ENCODE data around the gene BHLHE40.
"Not testable (repeated sequence)": the region's sequence is repeated elsewhere in the genome, so short reads cannot be mapped to it uniquely, and the experiment has no call there.

BHLHE40 gene

DNA sequence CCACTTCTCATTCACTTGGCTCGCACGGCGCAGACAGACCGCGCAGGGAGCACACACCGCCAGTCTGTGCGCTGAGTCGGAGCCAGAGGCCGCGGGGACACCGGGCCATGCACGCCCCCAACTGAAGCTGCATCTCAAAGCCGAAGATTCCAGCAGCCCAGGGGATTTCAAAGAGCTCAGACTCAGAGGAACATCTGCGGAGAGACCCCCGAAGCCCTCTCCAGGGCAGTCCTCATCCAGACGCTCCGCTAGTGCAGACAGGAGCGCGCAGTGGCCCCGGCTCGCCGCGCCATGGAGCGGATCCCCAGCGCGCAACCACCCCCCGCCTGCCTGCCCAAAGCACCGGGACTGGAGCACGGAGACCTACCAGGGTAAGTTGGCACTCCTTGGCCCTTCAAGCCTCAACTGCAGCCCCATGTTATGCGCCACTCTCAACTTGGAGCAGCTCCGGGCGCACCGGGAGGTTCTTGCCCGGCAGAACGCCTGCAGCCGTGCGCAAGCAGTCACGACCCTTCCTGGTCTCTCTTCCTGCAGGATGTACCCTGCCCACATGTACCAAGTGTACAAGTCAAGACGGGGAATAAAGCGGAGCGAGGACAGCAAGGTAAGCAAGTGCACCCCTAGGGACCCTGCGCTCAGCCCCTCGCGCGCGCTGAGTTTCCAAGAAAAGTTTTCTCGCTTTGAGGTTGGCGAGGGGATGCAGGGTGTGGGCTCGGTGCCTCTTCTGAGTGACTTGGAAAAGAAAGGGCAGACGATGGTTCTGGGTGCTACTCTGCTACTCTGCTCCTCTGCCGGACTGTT lies at the start of gene BHLHE40:
TSS of gene BHLHE40 (plus strand) at position 10 of the 801 bp plus-strand sequence. CDS start at position 292, 282 bp downstream.
- DNase-seq, result no peak

DNA sequence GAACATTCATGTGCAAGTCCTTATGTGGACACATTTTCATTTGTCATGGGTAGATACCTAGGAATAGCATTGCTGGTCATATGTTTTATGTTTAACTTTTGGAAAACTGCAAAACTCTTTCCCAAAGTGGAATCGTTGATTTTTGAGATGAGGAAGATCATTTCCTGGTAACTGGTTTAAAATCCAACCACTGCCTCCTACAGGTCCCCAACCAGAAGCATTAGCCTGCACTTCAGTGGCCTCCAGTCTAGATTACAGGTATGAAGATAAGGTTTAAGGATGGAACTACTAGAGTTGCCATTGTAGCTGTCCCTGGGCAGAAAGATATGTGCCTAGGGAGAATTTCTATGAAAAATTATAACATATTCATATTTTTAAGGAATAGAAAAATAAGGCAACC lies 48.7 kb upstream of the BHLHE40 start:
- no peak for DNase-seq

DNA sequence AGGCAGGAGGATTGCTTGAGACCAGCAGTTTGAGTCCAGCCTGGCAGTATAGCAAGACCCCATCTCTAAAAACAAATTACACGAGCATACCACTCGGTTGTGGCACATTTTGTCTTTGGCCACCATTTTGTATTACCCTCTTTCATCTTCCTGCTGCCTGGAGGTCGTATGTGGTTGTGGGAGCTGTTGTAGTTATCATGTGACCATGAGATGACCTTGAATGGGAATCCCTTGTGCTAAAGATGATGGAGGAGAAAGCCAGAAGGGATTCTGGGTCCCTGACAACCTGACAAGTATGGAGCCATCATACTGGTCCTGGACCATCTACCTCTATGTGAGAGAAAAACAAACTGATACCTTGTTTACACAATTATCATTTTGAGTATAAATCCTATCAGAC lies 45.2 kb upstream of the BHLHE40 start:
- no peak for DNase-seq

DNA sequence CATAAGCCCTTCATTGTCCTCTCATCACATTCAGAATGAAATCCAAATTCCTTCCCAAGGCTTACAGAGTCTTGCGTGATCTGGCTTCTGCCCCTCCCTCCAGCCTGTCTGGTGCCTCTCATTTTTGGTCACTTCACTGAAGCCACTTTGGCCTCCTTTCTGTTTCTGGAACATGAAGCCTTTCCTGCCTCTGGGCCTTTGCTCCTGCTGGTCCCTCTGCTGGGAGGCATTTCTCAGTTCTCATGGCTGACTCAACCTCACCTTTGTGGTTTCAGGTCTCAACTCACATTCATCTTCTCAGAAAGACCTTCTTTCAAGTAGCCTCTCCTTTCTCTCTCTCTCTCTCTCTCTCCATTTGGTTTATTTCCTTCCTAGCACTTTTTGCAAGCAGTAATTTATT lies 43.9 kb upstream of the BHLHE40 start:
- DNase-seq, result no peak

DNA sequence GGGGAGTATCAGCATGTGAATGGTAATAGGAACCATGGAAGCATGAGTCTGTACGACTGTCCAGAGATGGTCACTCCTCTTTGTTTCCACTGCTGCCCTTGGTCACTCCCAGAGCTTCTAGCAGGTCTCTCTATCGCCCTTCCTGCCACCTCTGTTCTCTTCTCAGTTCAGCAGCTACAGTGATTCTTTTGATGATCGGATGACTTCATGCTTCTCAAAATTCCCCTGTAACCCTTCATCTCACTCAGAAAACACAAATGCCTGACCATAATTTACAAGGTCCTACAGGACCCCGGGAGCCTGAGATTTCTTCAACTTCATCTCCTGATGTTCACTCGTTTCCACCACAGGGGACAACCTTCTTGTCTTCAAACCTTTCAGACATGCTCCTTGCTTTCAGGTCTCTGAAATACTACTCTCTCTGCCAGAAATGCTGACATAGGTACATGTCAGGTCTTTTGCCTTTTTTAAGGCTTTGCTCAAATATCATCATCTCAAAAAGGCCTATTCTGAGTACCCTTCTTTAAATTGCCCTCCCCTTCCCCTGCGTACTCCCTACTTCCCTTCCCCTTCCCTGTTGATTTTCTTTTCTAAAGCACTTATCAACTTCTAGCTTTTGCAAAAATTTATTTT lies 42.1 kb upstream of the BHLHE40 start:
- no peak for DNase-seq

DNA sequence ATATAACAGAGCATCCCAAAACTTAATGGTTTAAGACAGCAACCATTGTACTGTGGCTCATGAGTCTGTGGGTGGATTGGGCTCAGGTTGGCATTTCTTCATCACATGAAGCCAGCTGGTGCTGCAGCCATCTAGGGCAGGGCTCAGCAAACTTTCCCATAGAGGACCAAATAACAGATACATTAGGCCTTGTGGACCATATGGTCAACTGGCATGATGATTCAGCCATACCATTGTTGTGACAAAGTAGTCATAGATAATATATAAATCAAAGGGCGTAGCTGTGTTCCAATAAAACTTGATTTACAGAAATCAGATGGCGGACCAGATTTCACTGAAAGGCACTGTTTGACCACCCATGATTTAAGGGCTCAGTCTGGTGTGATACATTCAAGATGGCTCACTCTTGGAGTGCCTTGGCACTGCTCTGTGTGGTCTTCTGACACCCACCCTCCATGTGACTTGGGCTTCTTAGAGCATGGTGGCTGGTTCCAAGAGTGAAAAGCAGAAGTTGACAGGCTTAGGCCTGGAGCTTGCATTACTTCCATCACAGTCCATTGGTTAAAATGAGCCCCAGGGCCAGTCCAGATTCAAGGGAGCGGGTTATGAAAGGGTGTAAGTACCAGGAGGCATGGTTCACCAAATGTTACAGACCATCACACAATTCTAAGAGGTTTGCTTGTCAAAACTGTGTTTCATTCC lies 40.8 kb upstream of the BHLHE40 start:
- DNase-seq, result no peak

DNA sequence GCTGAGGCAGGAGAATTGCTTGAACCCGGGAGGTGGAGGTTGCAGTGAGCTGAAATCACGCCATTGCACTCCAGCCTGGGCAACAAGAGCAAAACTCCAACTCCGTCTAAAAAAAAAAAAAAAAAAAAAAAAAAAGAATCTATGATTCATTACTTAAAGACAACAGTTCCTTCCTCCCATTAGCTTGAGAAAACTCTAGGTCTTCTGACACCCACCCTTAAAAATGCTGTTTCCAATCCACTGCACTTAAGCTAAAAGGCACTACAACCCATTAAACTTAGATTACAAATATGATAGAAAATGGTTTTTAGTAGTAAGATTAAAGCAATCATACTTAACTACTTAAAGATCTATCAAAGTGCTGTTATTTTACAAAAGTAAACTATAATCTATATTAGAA lies 40.0 kb upstream of the BHLHE40 start:
- no peak for DNase-seq

DNA sequence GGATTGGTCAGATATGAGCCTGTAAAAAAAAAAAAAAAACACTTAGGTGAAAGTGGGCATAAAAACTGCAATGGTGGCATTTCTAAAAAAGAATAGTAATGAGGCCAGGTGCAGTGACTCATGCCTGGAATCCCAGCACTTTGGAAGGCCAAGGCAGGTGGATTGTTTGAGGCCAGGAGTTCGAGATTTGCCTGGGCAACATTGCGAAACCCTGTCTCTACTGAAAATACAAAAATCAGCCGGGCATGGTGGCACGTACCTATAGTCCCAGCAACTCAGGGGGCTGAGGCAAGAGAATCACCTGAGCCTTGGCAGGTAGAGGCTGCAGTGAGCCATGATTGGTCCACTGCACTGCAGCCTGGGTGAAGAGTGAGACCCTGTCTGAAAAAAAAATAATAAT lies 38.3 kb upstream of the BHLHE40 start:
- DNase-seq, result no peak

DNA sequence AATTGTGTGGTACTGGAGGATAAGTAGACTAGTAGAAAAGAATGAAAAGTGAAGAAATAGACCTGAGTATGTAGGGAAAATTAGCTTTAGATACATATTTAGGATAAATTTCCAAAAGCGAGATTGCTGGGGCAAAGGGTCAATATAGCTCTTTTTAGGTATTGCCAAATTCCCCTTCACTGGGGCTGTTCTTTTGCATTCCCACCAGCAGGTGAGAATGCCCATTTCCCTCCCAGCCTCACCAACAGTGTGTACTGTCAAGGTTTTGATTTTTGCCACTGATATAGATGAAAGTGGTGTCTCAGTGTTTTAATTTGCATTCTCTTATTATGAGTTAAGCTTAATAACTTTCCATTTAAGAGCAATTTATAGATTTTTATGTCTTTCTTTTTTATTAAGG lies 35.7 kb upstream of the BHLHE40 start:
- no peak for DNase-seq

DNA sequence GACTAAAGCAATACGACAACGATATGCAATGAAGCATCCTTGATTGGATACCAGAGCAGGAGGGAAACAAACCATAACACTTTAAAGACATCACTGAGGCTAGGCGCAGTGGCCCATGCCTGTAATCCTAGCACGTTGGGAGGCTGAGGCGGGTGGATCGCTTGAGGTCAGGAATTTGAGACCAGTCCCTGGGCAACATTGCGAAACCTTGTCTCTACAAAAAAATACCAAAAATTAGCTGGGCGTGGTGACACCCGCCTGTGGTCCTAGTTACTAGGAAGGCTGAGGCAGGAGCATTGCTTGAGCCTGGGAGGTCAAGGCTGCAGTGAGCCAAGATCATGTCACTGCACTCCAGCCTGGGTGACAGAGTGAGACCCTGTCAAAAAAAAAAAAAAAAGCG lies 33.9 kb upstream of the BHLHE40 start:
- DNase-seq, result no peak

DNA sequence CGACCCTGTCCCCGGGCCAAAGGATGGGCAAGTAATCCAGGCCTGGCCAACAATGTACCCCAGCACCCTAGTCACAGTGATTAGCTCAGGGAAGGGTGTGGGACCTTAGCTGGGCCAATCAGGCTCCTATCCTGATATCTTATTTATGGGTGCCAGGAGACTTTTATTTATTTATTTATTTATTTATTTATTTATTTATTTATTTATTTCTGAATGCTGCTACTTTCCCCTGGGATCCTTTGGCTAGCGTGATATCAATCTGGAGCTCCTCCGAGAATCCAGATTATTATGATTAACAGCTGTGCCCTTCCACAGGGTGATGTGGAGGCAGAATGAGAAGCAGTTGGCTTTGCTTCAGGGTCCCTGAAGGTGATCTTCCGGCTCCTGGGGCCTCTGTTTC lies 32.2 kb upstream of the BHLHE40 start:
- DNase-seq, result no peak

DNA sequence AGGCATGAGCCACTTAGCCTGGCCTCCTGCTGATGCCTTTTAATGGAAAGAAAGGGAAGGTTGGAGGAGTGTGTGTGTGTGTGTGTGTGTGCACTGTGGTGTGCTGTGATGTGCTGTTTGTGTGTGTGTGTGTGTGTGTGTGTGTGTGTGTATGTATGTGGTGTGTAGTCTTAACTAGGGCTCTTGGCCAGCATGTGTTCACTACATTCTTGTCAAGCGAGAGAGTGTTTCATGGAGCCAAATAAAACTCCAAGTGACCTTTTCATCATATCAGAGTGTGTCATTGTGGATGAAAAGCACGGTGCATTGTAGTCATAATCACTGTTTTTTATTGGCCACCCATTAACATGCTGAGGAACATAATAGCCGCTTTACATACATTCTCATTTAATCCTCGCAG lies 30.8 kb upstream of the BHLHE40 start:
- no peak for DNase-seq

DNA sequence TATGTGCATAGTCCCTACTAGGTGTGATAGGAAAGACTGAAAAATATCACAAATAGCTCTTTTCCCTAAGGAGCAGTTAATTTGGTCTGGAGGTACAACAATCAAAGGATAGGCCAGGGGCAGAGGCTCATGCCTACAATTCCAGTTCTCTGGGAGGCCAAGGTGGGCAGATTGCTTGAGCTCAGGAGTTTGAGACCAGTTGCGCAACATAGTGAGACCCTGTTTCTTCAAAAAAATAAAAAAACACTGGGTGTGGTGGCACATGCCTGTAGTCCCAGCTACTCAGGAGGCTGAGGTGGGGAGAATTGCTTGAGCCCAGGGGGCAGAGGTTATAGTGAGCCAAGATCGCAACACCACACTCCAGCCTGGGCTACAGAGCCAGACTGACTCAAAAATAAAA lies 30.2 kb upstream of the BHLHE40 start:
- DNase-seq, result no peak

DNA sequence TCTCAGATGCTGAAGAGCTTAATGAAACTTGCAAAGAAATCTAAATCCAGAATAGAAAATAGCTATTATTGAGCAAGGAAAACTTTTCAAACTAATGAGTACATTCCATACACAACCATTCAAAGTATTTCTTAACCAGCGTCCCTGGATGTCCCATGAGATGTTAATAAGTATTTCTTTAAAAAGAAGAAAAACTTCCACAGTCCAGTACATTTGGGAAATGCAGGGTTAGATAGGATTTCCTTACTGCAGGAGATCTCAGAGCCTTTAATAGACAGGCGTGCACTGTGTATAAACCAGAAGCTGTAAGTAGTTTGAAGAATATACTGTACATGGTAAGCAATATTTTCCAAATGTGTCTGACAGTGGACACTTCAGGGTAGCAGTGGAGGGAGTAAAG lies 29.6 kb upstream of the BHLHE40 start:
- DNase-seq, result no peak

DNA sequence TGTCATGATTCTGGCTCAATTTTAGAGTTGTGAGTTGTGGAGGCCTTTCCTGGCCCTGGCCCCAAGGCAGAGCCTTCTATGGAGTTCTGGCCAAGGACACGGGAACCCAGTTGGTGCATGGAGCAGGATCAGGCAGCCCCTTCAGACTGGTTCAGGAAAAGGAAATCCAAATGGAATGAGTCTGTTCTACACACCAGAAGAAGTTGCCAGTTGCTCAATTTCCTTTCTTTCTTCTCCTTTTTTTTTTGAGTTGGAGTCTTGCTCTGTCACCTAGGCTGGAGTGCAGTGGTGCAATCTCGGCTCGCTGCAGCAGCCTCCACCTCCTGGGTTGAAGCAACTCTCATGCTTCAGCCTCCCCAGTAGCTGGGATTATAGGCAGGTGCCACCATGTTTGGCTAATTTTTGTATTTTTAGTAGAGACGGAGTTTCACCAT lies 28.9 kb upstream of the BHLHE40 start:
- DNase-seq, result no peak

DNA sequence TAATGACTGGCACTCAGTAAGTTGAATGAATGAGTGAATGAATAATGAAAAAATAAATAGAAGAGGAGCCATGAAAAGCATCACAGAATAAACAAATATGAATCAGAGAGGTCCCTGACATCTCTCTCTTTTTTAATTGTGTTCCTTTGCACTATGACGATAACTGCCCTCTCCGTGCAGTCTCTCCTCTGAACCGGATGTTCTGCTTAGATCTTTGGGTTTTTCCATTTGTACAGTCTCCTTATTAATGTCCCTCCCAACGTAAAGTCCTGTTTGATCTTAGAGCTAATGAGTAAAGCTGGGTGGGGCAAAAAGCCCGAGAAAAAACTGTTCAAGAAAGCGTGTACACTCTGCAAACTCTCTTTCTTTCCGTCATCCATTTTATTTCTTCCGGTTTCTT lies 28.3 kb upstream of the BHLHE40 start:
- no peak for DNase-seq

DNA sequence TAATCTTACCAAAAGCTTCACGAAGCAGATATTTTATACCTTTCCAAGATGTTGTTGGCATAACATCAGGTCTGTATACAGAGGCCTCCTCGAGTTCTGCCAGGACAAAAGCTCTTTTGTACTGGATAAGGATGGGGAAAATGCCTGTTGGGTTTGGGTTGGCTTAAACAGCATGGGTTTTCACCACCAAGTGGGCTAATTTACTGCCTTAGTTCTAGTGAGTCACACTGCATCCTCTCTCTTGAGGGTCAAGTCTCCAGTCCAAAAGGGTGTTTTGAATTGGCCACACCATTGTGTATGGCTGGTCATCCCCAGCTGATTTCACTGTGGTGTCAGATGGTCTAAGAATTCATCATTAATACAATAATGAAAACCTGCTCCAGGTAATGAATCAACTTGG lies 26.1 kb upstream of the BHLHE40 start:
- DNase-seq, result no peak

DNA sequence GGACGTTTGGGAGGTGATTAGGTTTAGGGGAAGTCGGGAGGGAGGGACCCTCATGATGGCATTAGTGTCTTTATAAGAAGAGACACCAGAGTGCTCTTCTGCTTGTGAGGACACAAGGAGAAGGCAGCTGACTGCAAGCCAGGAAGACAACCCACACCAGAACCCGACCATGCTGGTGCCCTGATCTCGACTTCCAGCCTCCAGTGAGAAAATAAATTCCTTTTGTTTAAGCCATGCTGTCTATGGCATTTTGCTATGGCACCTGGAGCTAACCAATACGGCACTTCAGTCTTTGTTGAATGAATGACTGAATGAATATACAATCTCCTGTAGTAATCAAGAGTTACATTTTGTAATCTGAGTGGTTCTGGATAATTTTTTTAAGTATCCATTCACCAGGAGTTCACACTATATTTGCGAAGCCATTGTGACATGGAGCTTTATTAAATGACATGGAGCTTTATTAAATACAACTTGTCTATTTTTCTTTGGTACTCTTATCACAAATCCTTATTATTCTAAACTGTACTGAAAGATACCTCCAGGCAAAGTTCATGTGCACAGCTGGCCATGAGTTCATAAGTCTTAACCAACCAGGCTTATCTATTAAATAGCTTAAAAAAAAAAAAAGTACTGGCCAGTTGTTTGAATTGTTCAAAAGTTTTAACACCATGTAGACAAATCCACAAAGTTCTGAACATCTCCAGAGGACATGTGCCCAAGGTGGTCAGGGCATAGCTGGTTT lies 24.8 kb upstream of the BHLHE40 start:
- no peak for DNase-seq

DNA sequence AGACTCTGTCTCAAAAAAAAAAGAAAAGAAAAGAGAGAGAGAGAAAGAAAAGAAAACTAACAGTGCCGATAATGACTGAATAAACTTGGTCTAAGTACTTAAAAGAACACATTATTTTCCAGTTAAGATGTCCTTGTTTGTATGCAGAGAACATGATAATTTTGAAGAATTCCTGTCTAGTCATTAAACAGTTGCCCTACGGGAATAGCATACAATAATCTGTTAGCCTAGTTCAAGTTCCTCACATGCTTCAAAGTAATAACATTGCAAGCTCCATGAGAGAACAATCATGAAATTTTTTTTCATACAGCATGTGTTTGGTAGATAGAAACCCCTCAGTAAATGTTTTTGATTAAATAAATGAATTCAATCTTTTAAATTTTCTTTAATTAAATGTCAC lies 23.1 kb upstream of the BHLHE40 start:
- no peak for DNase-seq

DNA sequence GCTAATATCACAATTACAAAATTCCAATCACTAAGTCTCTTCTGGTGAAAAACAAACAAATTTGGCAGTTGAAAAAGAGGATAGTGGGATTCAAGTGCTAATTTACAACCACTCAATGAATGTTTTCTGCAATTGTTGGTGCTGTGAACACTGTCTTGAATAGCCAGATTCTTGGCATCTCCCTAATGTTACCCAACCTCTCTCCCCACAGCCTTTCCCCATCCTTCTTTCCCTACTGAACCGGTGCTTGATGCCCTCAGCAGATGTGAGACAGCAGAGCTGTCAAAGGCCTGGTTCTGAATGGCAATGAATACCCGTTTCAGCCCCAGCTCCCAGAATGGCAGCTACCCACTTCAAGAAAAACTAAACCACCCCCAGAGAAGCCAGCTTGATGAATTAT lies 22.5 kb upstream of the BHLHE40 start:
- no peak for DNase-seq

DNA sequence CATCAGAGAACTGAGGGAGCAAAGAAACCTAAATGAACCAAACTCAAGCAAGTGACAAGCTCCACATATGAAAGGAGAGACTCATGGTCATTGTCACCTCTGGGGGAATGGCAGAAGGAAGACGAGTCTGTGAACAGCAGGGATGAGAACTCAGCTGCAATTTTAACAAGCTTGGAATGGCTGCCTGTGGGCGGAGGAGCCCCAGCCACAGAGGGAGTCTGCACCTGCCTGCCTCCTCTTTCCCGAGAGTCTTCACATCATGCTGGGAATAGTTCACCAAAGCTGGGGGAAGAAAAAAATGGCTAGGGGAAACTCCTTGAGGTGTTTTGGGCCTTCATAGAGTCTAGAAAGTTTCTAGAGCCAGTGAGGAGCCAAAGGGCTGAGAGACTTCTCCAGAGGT lies 21.3 kb upstream of the BHLHE40 start:
- no peak for DNase-seq

DNA sequence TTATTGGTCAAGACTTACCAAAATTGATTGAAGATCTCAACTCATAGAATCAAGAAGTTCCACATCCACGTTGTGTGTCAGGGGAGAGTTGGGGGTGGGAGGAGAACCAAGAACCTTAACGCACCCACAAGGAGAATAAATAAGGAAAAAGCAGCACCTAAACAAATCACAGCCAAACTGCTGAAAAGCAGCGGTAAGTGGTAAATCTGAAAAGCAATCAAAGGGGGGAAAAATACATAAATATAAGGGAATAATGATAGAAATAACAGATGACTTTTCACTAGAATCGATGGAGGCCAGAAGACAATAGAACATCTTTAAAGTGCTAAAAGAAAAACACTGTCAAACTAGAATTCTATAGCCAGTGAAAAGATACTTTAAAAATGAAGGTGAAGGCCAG lies 20.1 kb upstream of the BHLHE40 start:
- no peak for DNase-seq

DNA sequence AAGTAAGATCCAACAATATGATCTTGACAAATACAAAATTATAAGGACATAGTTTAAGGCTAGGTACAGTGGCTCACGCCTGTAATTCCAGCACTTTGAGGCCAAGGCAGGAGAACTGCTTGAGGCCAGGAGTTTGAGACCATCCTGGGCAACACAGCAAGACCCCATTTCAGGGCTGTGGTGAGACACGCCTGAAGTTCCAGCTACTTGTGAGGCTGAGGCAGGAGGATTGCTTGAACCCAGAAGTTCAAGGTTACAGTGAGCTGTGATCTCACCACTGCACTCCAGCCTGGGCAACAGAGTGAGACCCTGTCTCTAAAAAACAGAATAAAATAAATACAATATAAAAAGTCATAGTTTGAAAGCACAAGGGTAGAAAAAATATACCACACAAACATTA lies 17.4 kb upstream of the BHLHE40 start:
- not testable (repeated sequence) for DNase-seq

Data from CD4-positive, alpha-beta T cell treated with Interleukin-21 for 1 hour (primary cell).